GM12872 (cell line): ENCODE measurements around the gene DNAJC7.

Experiments used
- TF ChIP-seq, protein P1 (sequence below): IDR thresholded peaks from 3 replicates; pipeline ENCODE4 v1.5.1; 2011; ENCODE audit warnings: low read depth, mild to moderate bottlenecking, low read length, moderate library complexity; ENCODE audit not compliant: insufficient read depth

Gene DNAJC7

DNA sequence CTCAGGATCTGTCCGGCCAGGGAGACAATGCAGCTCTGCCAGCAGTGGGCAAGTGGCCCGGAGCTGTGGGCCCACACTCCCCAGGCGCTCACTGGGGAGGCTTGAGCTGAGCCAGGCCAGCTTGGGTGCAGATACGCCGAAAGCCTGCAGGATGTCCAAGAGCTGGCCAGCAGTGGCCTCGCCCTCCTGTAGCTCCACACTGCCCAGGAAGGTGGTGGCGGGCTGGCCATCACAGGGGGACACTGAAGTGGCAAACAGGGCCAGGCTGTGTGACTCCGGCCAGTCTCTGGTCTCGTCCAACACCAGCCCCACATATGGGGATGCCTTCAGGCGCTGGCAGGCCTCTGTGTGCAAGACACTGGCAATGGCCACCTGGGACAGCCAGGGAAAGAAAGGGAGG lies 23.6 kb upstream of the DNAJC7 start:
- TF ChIP-seq, protein P1, sequence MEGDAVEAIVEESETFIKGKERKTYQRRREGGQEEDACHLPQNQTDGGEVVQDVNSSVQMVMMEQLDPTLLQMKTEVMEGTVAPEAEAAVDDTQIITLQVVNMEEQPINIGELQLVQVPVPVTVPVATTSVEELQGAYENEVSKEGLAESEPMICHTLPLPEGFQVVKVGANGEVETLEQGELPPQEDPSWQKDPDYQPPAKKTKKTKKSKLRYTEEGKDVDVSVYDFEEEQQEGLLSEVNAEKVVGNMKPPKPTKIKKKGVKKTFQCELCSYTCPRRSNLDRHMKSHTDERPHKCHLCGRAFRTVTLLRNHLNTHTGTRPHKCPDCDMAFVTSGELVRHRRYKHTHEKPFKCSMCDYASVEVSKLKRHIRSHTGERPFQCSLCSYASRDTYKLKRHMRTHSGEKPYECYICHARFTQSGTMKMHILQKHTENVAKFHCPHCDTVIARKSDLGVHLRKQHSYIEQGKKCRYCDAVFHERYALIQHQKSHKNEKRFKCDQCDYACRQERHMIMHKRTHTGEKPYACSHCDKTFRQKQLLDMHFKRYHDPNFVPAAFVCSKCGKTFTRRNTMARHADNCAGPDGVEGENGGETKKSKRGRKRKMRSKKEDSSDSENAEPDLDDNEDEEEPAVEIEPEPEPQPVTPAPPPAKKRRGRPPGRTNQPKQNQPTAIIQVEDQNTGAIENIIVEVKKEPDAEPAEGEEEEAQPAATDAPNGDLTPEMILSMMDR = no peak

DNA sequence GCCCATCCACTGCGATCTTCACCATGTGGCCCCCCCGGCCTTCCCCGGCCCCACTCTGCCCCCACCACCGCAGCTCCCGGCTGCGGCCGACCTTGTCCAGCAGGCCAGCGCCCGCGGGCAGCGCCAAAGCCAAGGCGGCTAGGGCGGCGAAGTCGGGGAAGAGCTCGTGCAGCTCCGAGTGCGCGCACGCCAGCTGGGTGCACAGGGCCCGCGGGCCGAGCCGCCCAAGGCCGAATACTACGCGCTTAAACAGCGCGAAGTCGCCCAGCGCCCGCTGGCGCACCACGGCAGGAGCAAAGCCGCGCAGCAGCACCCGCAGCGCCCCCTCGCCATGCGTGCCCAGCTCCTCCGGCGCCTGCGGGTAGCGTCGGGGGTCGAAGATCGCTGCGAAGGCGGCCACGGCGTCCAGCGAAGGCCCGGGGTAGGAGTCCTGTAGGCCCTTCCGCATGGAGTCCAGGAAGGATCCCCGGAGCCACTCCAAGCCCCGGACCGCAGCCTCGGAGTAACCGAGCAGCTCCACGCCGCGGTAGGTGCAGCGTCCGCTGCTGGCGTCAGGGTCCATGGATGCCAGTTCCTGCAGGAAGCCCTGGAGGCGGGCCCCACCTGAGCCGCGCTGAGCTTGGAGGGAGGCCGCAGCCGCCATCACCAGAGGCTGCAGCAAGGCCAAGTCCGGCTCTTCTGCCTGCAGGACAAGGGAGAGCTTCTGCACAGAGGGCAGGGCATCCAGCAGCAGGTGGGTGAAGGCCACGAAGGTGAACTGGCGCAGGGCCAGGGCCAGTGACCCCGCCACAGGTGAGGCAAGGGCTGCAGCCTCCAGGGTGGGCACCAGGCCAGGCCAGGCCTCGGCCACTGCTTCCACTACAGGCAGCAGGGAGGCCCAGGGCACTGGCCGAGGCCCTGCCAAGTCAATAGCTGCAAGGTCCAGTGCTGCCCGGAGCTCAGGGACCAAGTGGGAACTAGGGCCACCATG lies 22.8 kb upstream of the DNAJC7 start:
- TF ChIP-seq, protein P1 = no peak

DNA sequence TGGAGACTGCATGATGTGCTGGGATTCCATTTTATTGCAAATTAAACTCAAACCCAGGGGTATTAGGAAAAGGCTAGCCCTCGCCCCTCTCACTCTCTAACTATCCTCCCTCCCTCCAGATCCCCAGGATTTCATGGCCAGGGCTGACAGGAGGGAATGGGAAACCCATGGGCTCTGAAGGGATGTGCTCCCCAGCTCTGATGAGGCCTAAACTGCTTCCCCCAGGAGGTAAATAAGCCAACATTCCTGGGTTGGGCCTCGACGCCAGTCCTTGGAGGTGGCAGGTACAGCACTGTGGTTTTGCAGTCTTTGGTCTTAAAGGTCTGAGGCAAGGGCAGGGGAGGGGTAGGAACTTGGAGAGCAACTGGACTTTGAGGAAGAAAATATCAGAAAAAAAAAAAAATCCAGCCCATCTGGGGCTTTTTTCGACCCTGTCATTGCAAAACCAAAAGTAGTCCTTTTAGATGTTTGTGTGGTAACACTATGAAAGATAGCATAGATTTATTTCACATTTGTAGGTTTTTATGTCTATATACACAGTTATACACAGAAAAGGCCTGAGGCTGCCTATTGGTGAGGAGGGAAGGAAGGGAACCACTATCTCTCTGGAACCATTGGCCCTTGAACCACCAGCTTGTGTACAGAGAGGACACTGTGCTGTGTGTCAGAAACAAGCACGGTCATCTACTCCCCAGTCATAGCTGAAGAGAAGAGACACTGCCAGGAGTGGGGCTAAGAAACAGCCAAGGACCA lies 21.2 kb upstream of the DNAJC7 start:
- TF ChIP-seq, protein P1 = no peak

DNA sequence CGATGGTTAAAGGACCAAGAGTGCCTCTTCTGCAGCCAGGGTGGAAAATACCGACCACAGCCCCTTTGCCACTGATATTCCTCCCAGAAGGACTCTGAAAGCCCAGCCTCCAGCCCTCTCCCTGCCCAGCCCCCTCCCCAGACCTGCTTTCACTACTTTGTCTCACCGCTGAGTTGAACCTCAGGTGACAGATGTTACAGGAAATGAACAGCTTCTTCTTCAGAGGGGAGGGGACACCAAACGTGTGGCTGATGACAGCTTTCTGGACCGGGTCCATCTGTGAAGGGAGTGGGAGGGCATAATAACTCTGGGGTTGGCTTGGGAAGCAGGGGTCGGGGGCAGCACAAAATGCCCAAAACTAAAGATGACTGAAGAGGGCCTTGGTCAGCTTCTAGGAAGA lies 16.8 kb upstream of the DNAJC7 start:
- TF ChIP-seq, protein P1 = no peak

DNA sequence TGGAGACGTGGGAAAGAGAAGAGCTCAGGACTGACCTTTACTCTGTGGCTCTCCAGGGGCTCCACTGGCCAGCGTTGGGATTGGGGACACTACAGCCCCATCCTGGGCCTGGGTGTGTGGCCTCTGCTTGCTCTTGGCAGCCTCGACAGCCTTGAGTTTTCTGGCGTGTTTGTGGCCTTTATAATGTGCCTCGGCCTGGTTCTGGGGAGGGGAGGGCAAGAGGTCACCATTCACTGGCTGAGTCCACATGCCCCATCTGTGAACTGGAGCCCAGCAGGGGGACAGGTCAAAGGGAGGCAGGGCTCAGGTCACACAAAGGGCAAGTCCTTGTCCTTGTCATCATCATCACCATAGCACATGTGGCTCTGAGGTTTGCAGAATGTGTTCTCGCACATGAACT lies 14.3 kb upstream of the DNAJC7 start:
- TF ChIP-seq, protein P1 = no peak

DNA sequence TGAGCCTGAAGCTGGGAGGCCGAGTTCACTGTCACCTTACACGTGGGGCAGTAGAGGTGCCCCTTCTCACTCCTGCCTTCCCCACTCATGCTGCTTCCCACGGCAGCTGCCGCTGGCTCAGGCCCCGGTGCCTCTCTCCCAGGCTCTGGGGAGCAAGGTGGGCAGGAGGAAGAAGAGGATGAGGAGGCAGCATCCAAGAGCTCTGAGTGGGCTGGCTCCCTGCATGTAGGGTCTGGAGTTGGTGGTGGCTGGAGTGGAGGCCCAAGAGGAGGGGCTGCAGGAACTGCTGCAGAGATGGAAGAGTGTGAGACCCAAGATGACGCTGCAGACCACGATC lies 11.5 kb upstream of the DNAJC7 start:
- TF ChIP-seq, protein P1 = no peak

DNA sequence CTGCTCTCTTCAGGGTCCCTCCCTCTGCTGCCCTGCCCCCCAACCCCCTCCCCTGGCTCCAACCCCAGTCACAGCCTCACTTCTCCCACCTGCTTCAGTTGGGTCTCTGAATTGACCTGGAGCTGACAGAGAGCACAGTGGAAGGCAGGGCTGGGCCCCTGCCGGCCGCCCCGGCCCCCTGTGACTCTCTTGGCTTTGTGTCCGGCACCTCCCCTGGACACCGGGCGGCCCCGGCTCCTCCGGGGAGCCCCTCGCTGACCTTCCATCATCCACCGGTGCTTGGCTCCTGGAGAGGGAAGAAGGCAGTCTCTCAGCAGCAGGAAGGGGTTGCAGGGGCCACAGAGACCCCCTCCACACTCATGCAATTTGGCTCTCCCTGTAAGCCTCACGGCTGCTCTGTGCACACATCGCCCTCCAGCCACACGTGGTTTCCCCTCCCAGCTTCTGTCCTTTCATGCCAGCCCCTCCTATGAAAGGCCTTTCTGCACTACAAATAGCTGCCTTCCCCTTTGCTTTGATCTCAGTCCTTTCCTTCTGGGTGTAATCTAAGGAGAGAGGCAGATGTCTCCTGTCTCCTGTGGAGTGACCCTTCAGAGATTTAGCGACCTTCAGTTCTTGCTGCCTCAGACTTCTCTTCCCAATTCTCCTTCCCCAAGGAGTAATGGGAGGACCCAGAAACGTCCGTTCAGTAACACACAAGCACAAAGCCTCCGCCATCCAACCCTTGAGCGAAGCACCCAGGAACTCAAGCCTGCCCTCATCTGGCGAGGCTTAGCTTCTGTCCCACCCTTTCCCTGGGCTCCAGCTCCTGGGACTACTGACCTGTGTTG lies 10.9 kb upstream of the DNAJC7 start:
- TF ChIP-seq, protein P1 = peak; percentile 40; the same call in 2 of the 3 replicates
